IMR-90 (cell line): ENCODE measurements around the gene UNC79.

ENCODE experiments used
- BHLHE40 ChIP-seq: fragments of 150-350 bp; IDR thresholded peaks from 2 replicates; pipeline ENCODE4 v1.6.1; 2016; ENCODE audit warnings: mild to moderate bottlenecking, low read depth, low read length
- CHD1 ChIP-seq: IDR thresholded peaks from 2 replicates; pipeline ENCODE4 v1.6.1; 2012; ENCODE audit warnings: low read depth, low read length, improper control_type of control experiment
- FOS ChIP-seq: fragments of 150-350 bp; IDR thresholded peaks from 2 replicates; pipeline ENCODE4 v1.6.1; 2016; ENCODE audit warnings: low read depth, low read length
- MAFK ChIP-seq: IDR thresholded peaks from 2 replicates; pipeline ENCODE4 v1.6.1; 2012; ENCODE audit warnings: low read depth, low read length, improper control_type of control experiment
- MAZ ChIP-seq: IDR thresholded peaks from 2 replicates; pipeline ENCODE4 v1.6.1; 2012; ENCODE audit warnings: low read depth, mild to moderate bottlenecking, low read length, improper control_type of control experiment, moderate library complexity, borderline replicate concordance
- MXI1 ChIP-seq: IDR thresholded peaks from 2 replicates; pipeline ENCODE4 v1.6.1; 2012; ENCODE audit warnings: low read depth, mild to moderate bottlenecking, low read length, moderate library complexity, borderline replicate concordance
- NFE2L2 ChIP-seq: fragments of 150-350 bp; IDR thresholded peaks from 2 replicates; pipeline ENCODE4 v1.6.1; 2016; ENCODE audit warnings: low read depth, mild to moderate bottlenecking, low read length
- POLR2A ChIP-seq: IDR thresholded peaks from 2 replicates; pipeline ENCODE4 v1.6.1; 2012; ENCODE audit warnings: mild to moderate bottlenecking, low read depth, low read length
- RAD21 ChIP-seq: IDR thresholded peaks from 2 replicates; pipeline ENCODE4 v1.6.1; 2012; ENCODE audit warnings: low read length, improper control_type of control experiment
- RCOR1 ChIP-seq: IDR thresholded peaks from 2 replicates; pipeline ENCODE4 v1.6.1; 2012; ENCODE audit warnings: mild to moderate bottlenecking, low read length, improper control_type of control experiment; ENCODE audit not compliant: insufficient replicate concordance
- TF ChIP-seq, protein P1 (sequence below): conservative IDR thresholded peaks from 2 replicates; pipeline ENCODE4 v1.5.1; 2012; ENCODE audit warnings: mild to moderate bottlenecking, low read depth, low read length, improper control_type of control experiment
- TF ChIP-seq, protein P2 (sequence below): fragments of 150-350 bp; IDR thresholded peaks from 2 replicates; pipeline ENCODE4 v1.6.1; 2017; ENCODE audit warnings: mild to moderate bottlenecking, antibody characterized with exemption, low read length, low read depth

DNA sequence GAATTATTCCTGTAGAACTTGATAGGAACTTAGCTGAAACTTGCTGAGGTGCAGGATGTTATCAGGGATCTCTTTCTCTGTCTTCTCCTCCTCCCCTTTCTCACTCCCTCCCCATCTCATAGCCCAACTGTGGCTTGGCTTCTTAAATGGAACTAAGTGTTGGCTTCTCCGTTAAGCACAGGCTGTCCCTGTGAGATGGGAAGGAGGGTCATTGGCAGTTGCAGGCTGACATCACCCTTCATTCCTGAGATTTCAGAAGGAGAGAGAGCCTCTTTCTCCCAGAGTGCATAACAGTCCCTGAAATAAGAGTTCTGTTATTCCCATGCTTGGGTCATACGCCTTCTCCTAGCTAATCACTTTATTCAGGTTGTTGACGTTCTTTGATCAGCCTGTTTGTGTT is 162.0 kb downstream of the UNC79 start:
- TF ChIP-seq, protein P1, sequence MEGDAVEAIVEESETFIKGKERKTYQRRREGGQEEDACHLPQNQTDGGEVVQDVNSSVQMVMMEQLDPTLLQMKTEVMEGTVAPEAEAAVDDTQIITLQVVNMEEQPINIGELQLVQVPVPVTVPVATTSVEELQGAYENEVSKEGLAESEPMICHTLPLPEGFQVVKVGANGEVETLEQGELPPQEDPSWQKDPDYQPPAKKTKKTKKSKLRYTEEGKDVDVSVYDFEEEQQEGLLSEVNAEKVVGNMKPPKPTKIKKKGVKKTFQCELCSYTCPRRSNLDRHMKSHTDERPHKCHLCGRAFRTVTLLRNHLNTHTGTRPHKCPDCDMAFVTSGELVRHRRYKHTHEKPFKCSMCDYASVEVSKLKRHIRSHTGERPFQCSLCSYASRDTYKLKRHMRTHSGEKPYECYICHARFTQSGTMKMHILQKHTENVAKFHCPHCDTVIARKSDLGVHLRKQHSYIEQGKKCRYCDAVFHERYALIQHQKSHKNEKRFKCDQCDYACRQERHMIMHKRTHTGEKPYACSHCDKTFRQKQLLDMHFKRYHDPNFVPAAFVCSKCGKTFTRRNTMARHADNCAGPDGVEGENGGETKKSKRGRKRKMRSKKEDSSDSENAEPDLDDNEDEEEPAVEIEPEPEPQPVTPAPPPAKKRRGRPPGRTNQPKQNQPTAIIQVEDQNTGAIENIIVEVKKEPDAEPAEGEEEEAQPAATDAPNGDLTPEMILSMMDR, result no peak
- no peak for TF ChIP-seq RCOR1
- no peak for TF ChIP-seq POLR2A
- TF ChIP-seq NFE2L2, result no peak
- TF ChIP-seq FOS, result no peak
- TF ChIP-seq MXI1, result no peak
- no peak for TF ChIP-seq BHLHE40
- TF ChIP-seq RAD21, result no peak
- TF ChIP-seq MAFK, result no peak
- TF ChIP-seq, protein P2, sequence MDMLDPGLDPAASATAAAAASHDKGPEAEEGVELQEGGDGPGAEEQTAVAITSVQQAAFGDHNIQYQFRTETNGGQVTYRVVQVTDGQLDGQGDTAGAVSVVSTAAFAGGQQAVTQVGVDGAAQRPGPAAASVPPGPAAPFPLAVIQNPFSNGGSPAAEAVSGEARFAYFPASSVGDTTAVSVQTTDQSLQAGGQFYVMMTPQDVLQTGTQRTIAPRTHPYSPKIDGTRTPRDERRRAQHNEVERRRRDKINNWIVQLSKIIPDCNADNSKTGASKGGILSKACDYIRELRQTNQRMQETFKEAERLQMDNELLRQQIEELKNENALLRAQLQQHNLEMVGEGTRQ, result no peak
- TF ChIP-seq MAZ, result no peak
- no peak for TF ChIP-seq CHD1
